Mononuclear cell (primary cell): ENCODE measurements around the gene ADGRD1. TPM values are rescaled to one million over a fixed set of nuclear protein-coding genes. Genes with fewer than 3 reads are reported as not detected.

Experiments used
- H3K27me3 ChIP-seq: 2 replicates; pipeline ENCODE4 v1.6.0; 2011; ENCODE audit warnings: low read length, control low read depth; ENCODE audit not compliant: insufficient read depth
- H3K4me1 ChIP-seq: 2 replicates; pipeline ENCODE4 v1.5.1; 2011; ENCODE audit warnings: mild to moderate bottlenecking, low read length, control low read depth; ENCODE audit not compliant: insufficient read depth
- H3K4me3 ChIP-seq: 2 replicates; pipeline ENCODE4 v1.5.1; 2011; ENCODE audit warnings: mild to moderate bottlenecking, low read length, moderate library complexity
- H3K9me3 ChIP-seq: 2 replicates; pipeline ENCODE4 v1.5.1; 2011; ENCODE audit warnings: low read depth, mild to moderate bottlenecking, control low read depth, low read length
- total RNA-seq: library from RNA; depleted of rRNA; stranded (reverse); fragments of >200 nt; gene quantifications from one replicate; pipeline ENCODE4 v1.2.3, GENCODE V29; 2012

The ADGRD1 gene
- total RNA-seq, 1 donor, result 2.3 TPM

DNA sequence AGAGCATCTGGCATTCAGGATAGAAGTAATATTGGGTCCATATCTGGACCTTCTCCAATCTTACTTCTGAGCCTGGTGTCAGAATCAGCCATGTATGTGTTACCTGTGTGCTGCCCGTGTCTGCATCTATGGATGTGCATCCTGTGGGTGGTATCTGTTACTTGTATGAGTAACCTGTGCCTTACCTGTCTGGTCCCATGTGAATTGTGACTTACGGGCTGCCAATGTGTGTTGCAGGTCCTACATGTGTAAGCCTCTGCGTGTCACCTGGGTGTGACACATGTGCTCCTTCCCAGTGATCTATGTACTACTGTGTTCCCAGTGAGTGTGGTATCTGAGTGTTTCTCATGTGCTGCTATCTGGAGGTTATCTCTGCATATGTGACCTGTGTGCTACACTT is 208.4 kb downstream of the ADGRD1 start:
- Histone ChIP-seq H3K4me3 (no peak overlapping the region), H3K27me3 (no peaks in the 10 kb centered on the region), H3K9me3 (no peaks in the 10 kb centered on the region), H3K4me1 (no peaks in the 10 kb centered on the region)

- no peaks in the 10 kb centered on the region for H3K4me1 ChIP-seq
- H3K9me3 ChIP-seq, result no peaks in the 10 kb centered on the region
- no peak overlapping the region for H3K4me3 ChIP-seq
- H3K27me3 ChIP-seq, result no peaks in the 10 kb centered on the region
These were observed 209.6 kb downstream of the ADGRD1 start for GRCh38 chr12:131163189-131163738.

GRCh38 chr12:131164096-131164872 is 210.6 kb downstream of the ADGRD1 start:
- no peaks in the 10 kb centered on the region for H3K9me3 ChIP-seq
- H3K4me3 ChIP-seq, result no peak overlapping the region
- no peaks in the 10 kb centered on the region for H3K4me1 ChIP-seq
- no peaks in the 10 kb centered on the region for H3K27me3 ChIP-seq

GRCh38 chr12:131166717-131167116 is 213.0 kb downstream of the ADGRD1 start:
- H3K9me3 ChIP-seq, result no peaks in the 10 kb centered on the region
- H3K27me3 ChIP-seq, result no peaks in the 10 kb centered on the region
- H3K4me3 ChIP-seq, result no peak overlapping the region
- no peaks in the 10 kb centered on the region for H3K4me1 ChIP-seq

DNA sequence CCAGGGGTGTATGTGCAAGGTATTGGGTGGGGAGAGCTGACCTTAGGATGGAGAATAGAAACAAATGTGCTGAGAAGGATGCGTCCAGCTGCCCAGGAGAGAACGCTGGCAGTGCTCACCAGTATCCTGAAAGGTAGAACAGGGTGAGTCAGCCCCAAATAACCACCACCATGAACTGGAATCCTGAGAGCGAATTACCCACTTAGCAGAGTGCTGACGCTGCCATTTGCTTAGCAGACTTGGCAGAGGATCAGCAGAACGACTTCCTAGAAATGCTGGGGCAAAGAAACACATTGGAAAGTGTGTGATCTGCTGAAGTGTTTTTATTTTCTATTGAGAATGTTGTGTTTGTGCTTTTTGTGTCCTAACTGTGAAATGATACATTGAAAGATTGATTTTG is 213.6 kb downstream of the ADGRD1 start:
- no peaks in the 10 kb centered on the region for H3K4me1 ChIP-seq
- no peak overlapping the region for H3K4me3 ChIP-seq
- H3K9me3 ChIP-seq, result no peaks in the 10 kb centered on the region
- no peaks in the 10 kb centered on the region for H3K27me3 ChIP-seq

- no peaks in the 10 kb centered on the region for H3K4me1 ChIP-seq
- peaks cover 4% of the 10 kb centered on the region for H3K9me3 ChIP-seq
- H3K4me3 ChIP-seq, result no peak overlapping the region
- H3K27me3 ChIP-seq, result no peaks in the 10 kb centered on the region
These were observed 217.3 kb downstream of the ADGRD1 start for GRCh38 chr12:131171029-131171428.

DNA sequence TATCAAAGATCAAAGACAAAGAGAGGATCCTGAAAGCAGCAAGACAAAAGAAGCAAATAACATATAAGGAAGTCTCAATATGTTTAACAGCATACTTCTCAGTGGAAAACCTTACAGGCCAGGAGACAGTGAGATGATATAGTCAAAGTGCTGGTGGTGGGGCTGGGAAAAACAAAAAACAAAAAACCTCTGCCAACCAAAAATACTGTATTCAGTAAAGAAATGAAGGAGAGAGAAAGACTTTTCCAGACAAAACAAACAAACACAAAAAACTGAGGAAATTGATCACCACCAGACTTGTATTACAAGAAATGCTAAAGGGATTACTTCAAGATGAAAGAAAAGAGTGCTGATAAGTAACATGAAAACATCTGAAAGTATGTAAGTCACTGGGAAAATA is 221.2 kb downstream of the ADGRD1 start:
- Histone ChIP-seq H3K27me3 (no peaks in the 10 kb centered on the region), H3K9me3 (peaks cover 4% of the 10 kb centered on the region), H3K4me3 (no peak overlapping the region)

GRCh38 chr12:131176266-131176665 is 222.6 kb downstream of the ADGRD1 start:
- Histone ChIP-seq H3K4me1 (no peaks in the 10 kb centered on the region), H3K9me3 (peaks cover 4% of the 10 kb centered on the region), H3K27me3 (no peaks in the 10 kb centered on the region), H3K4me3 (no peak overlapping the region)

More for the DNA sequence above, 221.2 kb downstream of the ADGRD1 start:
- H3K4me1 ChIP-seq, result no peaks in the 10 kb centered on the region

GRCh38 chr12:131176926-131177325 is 223.2 kb downstream of the ADGRD1 start:
- no peaks in the 10 kb centered on the region for H3K4me1 ChIP-seq
- H3K9me3 ChIP-seq, result peaks cover 4% of the 10 kb centered on the region
- H3K27me3 ChIP-seq, result no peaks in the 10 kb centered on the region
- no peak overlapping the region for H3K4me3 ChIP-seq

GRCh38 chr12:131177599-131177998 is 223.9 kb downstream of the ADGRD1 start:
- peaks cover 4% of the 10 kb centered on the region for H3K9me3 ChIP-seq
- no peaks in the 10 kb centered on the region for H3K27me3 ChIP-seq
- no peak overlapping the region for H3K4me3 ChIP-seq
- H3K4me1 ChIP-seq, result no peaks in the 10 kb centered on the region

GRCh38 chr12:131187602-131188001 is 233.9 kb downstream of the ADGRD1 start:
- H3K4me1 ChIP-seq, result no peaks in the 10 kb centered on the region
- H3K9me3 ChIP-seq, result no peaks in the 10 kb centered on the region
- H3K4me3 ChIP-seq, result no peak overlapping the region
- H3K27me3 ChIP-seq, result no peaks in the 10 kb centered on the region

GRCh38 chr12:131188131-131189050 is 234.7 kb downstream of the ADGRD1 start:
- Histone ChIP-seq H3K4me1 (no peaks in the 10 kb centered on the region), H3K27me3 (no peaks in the 10 kb centered on the region), H3K4me3 (no peak overlapping the region), H3K9me3 (no peaks in the 10 kb centered on the region)

DNA sequence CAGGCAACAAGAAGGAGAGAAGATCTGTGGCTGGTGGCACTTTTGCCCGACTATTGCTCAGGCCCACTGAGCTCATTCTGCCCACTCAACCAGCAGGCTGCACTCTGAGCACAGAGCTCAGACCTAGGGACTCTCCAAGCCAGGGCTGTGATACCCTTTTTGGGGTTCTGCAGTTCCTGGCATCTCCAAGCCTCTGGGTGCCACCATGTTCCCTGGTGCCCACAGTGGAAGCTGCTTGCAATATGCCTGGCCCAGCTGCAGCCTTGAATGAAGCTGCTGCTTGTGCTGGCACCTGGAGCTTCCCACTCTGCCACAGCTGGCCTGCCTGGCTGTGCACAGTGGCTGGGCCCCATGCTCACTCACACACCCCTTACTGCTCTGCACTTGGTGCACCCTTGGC is 236.1 kb downstream of the ADGRD1 start:
- Histone ChIP-seq H3K9me3 (no peaks in the 10 kb centered on the region), H3K4me1 (no peaks in the 10 kb centered on the region), H3K4me3 (no peak overlapping the region), H3K27me3 (no peaks in the 10 kb centered on the region)

DNA sequence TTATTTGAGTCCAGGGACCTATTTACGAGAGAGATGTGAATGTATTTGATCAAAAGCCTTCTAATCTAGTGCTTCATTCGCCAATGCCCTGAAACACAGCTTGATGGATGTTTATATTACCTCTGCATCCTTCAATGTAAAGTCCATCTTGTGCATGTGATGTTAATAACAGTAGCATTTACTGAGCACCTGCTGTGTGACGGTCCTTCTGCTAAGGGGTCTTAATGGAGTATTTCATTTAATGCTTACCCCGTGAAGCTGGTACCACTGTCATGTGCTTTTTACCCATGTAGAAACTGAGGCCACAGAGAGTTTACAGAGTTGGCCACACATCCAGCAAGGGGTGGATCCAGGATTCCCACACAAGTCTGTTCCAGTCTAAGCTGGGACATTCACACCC is 237.3 kb downstream of the ADGRD1 start:
- no peaks in the 10 kb centered on the region for H3K9me3 ChIP-seq
- no peaks in the 10 kb centered on the region for H3K4me1 ChIP-seq

More for the DNA sequence above, 237.3 kb downstream of the ADGRD1 start:
- Histone ChIP-seq H3K27me3 (no peaks in the 10 kb centered on the region), H3K4me3 (no peak overlapping the region)
